Measurements from ENCODE around the gene RAB44. TPM values are rescaled to one million over a fixed set of nuclear protein-coding genes. Genes with fewer than 3 reads are reported as not detected.
A peak's percentile ranks its signal among the peaks of the same experiment; 100 is the strongest.

RAB44 gene
- total and polyA plus RNA-seq, 9 of the 15 experiments (the other 6 are each of a cell fraction or from before 2014, with no cell fraction given) = not detected

- TF ChIP-seq ZFP1 (CRISPR knock-in tag; IDR thresholded peaks at IDR 0.05) = no peak
- TF ChIP-seq POLR2H (tag; IDR thresholded peaks at IDR 0.05; ENCODE audit: low read depth) = no peak
These were observed 72.3 kb downstream of the RAB44 start (continued) for GRCh38 chr6:36769676-36770499.

GRCh38 chr6:36771145-36771544 is 73.5 kb downstream of the RAB44 start:
- Histone ChIP-seq H2AFZ (ENCODE audit: low read depth, low read length) (no peak overlapping the region), H3K79me2 (ENCODE audit: control insufficient read depth, insufficient read depth, low read length) (no peaks in the 10 kb centered on the region), H3K4me2 (ENCODE audit: insufficient read depth, low read length) (no peak overlapping the region), H3K9me1 (ENCODE audit: control insufficient read depth, insufficient read depth, low read length) (no peaks in the 10 kb centered on the region), H3K4me1 (replicated peaks in 1 of 2; ENCODE audit: control insufficient read depth in 2 of 2, insufficient read depth in 2 of 2, low read length in 2 of 2) (peaks cover 7 to 15% of the 10 kb centered on the region in 2 experiments; a peak in 3 of 5 replicates), H3K36me3 (ENCODE audit: control insufficient read depth, insufficient read depth, low read length) (no peaks in the 10 kb centered on the region), H3K27ac (ENCODE audit: extremely low read depth, low read depth, low read length) (no peak overlapping the region), H3K9me3 (replicated peaks; ENCODE audit: control insufficient read depth, insufficient read depth, low read depth, low read length) (no peaks in the 10 kb centered on the region), H3K9ac (ENCODE audit: insufficient read depth in 1 of 2, low read depth in 2 of 2, low read length in 2 of 2) (peak overlapping the region in 1 of 2 experiments; percentile 6; a peak in 1 of 4 replicates), H3K4me3 (no peak overlapping the region), H4K20me1 (replicated peaks; ENCODE audit: control insufficient read depth, insufficient read depth, low read length) (0 out of 2 replicates have a peak, but pooled peaks cover 2% of the 10 kb centered on the region), H3K27me3 (ENCODE audit: control insufficient read depth in 2 of 2, insufficient read depth in 2 of 2, low read length in 2 of 2) (peaks cover 16 to 18% of the 10 kb centered on the region in 2 experiments)
- ChIA-PET CTCF (ENCODE audit: low intra/inter-chr PET ratio) (no interaction called here), POLR2A (interaction anchor here (0.7 to 1.7 kb wide), 3 partner anchors 11 to 77 kb away, joined by 3 to 4 read pairs (median 3); no protein-coding TSS in a partner anchor)
- no TSS peak for BruUV-seq (replicated peaks)
- FAIRE-seq (no peak), ATAC-seq (no peak), DNase-seq (ENCODE audit: extremely low read depth in 1 of 4, low spot score in 3 of 4) (no peak)
- intact Hi-C loops (cut with micrococcal nuclease) = no loop called here
- WGBS (ENCODE audit: insufficient coverage, low coverage, missing lambda C conversion rate) = 41% methylated on average over 2 of the region's 2 CpGs
- in situ Hi-C loops (cut with MboI) = loop anchor here (5.0 kb wide), 1 partner anchor 231 kb away; no protein-coding TSS in a partner anchor
- TF ChIP-seq ARHGAP35 (IDR thresholded peaks at IDR 0.05; ENCODE audit: partially characterized antibody) (no peak), ZKSCAN3 (CRISPR knock-in tag; IDR thresholded peaks at IDR 0.05) (no peak), BMI1 (IDR thresholded peaks at IDR 0.05; ENCODE audit: low read length) (no peak), GMEB1 (CRISPR knock-in tag; IDR thresholded peaks at IDR 0.05) (no peak), MLLT1 (IDR thresholded peaks at IDR 0.05) (no peak), HDAC6 (IDR thresholded peaks at IDR 0.05; ENCODE audit: low read depth, low read length) (no peak), TOE1 (IDR thresholded peaks at IDR 0.05; ENCODE audit: borderline replicate concordance) (no peak), TOE1 (CRISPR knock-in tag; IDR thresholded peaks at IDR 0.05; ENCODE audit: borderline replicate concordance, low read depth) (no peak), ZKSCAN1 (IDR thresholded peaks at IDR 0.05; ENCODE audit: low read depth, low read length) (no peak), EZH2 (IDR thresholded peaks at IDR 0.05; ENCODE audit: borderline replicate concordance, low read depth, low read length) (no peak), NR3C1 (CRISPR knock-in tag; IDR thresholded peaks at IDR 0.05) (no peak), ZNF3 (CRISPR knock-in tag; IDR thresholded peaks at IDR 0.05) (no peak), DEAF1 (CRISPR knock-in tag; IDR thresholded peaks at IDR 0.05) (no peak), ZNF436 (CRISPR knock-in tag; IDR thresholded peaks at IDR 0.05) (no peak)

Data from K562 (cell line).